Heart left ventricle (tissue), 16 donors: Measurements from ENCODE around the gene CC2D1B. TPM values are rescaled to one million over a fixed set of nuclear protein-coding genes. Genes with fewer than 3 reads are reported as not detected.

ENCODE experiments used
- ATAC-seq, 4 donors: fragments of 200-7000 bp; cut with Tn5 transposase; one replicate each; pipeline ENCODE4 v1.9.1; 2020 to 2022; ENCODE audit warnings: moderate library complexity in 4 of 4, mild to moderate bottlenecking in 3 of 4, moderate number of reproducible peaks in 1 of 4
- DNase-seq, 5 donors: peaks; one replicate each; pipeline ENCODE4 v3.0.0-alpha.2; 2020
- H3K27ac ChIP-seq, 12 donors: fragments of 200-600 bp; sonication (generic) in 4 of 12; one replicate each; pipeline versions ENCODE4 v1.5.0 to v1.8.0; 2016 to 2022; ENCODE audit warnings: mild to moderate bottlenecking in 2 of 12
- H3K27me3 ChIP-seq, 9 donors: fragments of 200-600 bp; sonication (generic) in 2 of 9; one replicate each; pipeline versions ENCODE4 v1.5.1 to v1.8.0; 2016 to 2022; ENCODE audit warnings: mild to moderate bottlenecking in 3 of 9
- H3K36me3 ChIP-seq, 9 donors: fragments of 200-600 bp; sonication (generic) in 2 of 9; one replicate each; pipeline versions ENCODE4 v1.5.0 to v1.8.0; 2018 to 2022; ENCODE audit warnings: mild to moderate bottlenecking in 2 of 9
- H3K4me1 ChIP-seq, 12 donors: fragments of 200-600 bp; sonication (generic) in 4 of 12; one replicate each; pipeline versions ENCODE4 v1.5.0 to v1.8.0; 2016 to 2022; ENCODE audit warnings: mild to moderate bottlenecking in 3 of 12
- H3K4me3 ChIP-seq, 12 donors: fragments of 200-600 bp; sonication (generic) in 4 of 12; one replicate each; pipeline versions ENCODE4 v1.5.0 to v1.8.0; 2017 to 2022; ENCODE audit warnings: mild to moderate bottlenecking in 9 of 12, moderate library complexity in 4 of 12
- H3K9me3 ChIP-seq, 12 donors: fragments of 200-600 bp; sonication (generic) in 4 of 12; one replicate each; pipeline versions ENCODE4 v1.5.0 to v1.8.0; 2016 to 2022; ENCODE audit warnings: mild to moderate bottlenecking in 1 of 12
- POLR2A ChIP-seq, 2 donors: fragments of 450-650 bp; IDR thresholded peaks; one replicate each; pipeline ENCODE4 v1.6.1; 2017; ENCODE audit warnings: antibody characterized with exemption in 2 of 2, mild to moderate bottlenecking in 2 of 2, moderate library complexity in 2 of 2
- WGBS, 4 donors: extraction: QIAGEN DNeasy Blood & Tissue Kit in 2 of 4; methylation state at CpG; one replicate each; pipeline versions ENCODE4 v1.1.5 to v1.1.7; 2013 to 2018; 5-methylcytosine and 5-hydroxymethylcytosine counted together
- intact Hi-C, 10 donors: fragments of 100-400 bp; cut with DNase I; formaldehyde crosslinking; loops; one replicate each; pipeline versions ENCODE4 v1.11.1 to v1.14.2; 2022
- polyA plus RNA-seq, 2 donors: library from polyadenylated mRNA; stranded (reverse); fragments of 200-250 nt; gene quantifications; one replicate each; pipeline ENCODE4 v1.2.3, GENCODE V29; 2013
- total RNA-seq, 9 donors: library from RNA; depleted of rRNA in 2 of 9; stranded (reverse); fragments of >200 nt in 2 of 9; fragmentation: NEBNext Ultra II Directional in 3 of 9; extraction: Animal tissue kit (Norgen Biotek cat#: 25700) in 3 of 9; gene quantifications; one replicate each; pipeline versions ENCODE4 v1.1.0 to v1.2.4, GENCODE V29; 2016 to 2023
- TF ChIP-seq, protein P1 (sequence below), 12 donors: fragments of 200-600 bp; sonication (generic) in 4 of 12; IDR thresholded peaks; one replicate each; pipeline versions ENCODE4 v1.5.0 to v1.8.0; 2018 to 2022; ENCODE audit warnings: antibody characterized with exemption in 12 of 12, mild to moderate bottlenecking in 5 of 12
- donor health status: ischemic (EF 13 %, LVEDD 7.1; RV severe dilation, severe dysfunction).
- donor health status: healthy with polysubstance abuse.
- donor health status: DM: no; HTN: yes; CAD: no.
- donor health status: DM: no; HTN: no; CAD: no.
- donor health status: ischemic (EF 25% LVEDD 6.9; RV normal size, moderate dysfunction).
- donor health status: ischemic (EF 25% LVEDD 5.7; RV mildly dilated, moderate dysfunction).
- donor health status: healthy.
- donor health status: DM: yes; HTN: yes; CAD: no.
- donor health status: ischemic (EF 35%, LVEDD 5.7; RV mildly dilated, moderate dysfunction).
- donor health status: nonischemic (EF 11% LVEDD 7.7; RV severe dilation, severe dysfunction).
- donor health status: DM: yes; HTN: yes; CAD: no.
- donor health status: PGD.
- donor health status: ischemic (EF 29% LVEDD 5.4; RV normal size, mild dysfunction).
- donor health status: nonischemic (EF 23%, LVEDD 6.1; RV moderate dilation, normal function).

CC2D1B gene
- total and polyA plus RNA-seq, 11 donors: 12.3 to 25.9 (median 16.7) TPM

DNA sequence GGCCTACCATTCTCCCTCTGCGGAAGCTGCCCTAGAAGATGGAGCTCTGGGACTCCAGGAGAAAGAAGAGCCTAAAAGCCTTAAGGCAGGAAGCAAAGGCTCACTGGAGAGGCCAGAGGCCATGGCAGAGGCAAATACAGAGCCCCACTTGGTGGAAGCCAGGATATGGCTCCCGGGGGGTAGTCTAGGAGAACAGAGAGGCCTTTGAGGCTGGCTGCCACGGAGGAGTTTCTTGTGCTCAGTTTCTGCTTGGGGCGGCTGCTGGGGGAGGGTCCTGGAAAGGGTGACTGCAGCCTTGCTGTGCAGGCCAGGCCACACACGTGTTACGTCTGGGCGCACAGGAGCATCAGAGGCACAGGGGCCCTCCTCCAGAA lies 5.4 kb downstream of the CC2D1B start:
- Histone ChIP-seq H3K27ac (no peak overlapping the region), H3K9me3 (no peaks in the 10 kb centered on the region), H3K36me3 (peaks cover under 1 to 84% (median 73%) of the 10 kb centered on the region in 9 donors), H3K27me3 (no peaks in the 10 kb centered on the region), H3K4me1 (peaks cover 0 to 16% (median 10%) of the 10 kb centered on the region in 12 donors), H3K4me3 (no peak overlapping the region)
- intact Hi-C loops: loop anchor here in 1 of 10 donors (10.0 kb wide), 1 partner anchor 216 kb away; the partner anchor contains the start of gene ZFYVE9
- WGBS, 4 donors: 78 to 93% (median 89%) methylated on average over 7 of the region's 7 CpGs
- ATAC-seq (no peak), DNase-seq (no peak)
- TF ChIP-seq, protein P1, sequence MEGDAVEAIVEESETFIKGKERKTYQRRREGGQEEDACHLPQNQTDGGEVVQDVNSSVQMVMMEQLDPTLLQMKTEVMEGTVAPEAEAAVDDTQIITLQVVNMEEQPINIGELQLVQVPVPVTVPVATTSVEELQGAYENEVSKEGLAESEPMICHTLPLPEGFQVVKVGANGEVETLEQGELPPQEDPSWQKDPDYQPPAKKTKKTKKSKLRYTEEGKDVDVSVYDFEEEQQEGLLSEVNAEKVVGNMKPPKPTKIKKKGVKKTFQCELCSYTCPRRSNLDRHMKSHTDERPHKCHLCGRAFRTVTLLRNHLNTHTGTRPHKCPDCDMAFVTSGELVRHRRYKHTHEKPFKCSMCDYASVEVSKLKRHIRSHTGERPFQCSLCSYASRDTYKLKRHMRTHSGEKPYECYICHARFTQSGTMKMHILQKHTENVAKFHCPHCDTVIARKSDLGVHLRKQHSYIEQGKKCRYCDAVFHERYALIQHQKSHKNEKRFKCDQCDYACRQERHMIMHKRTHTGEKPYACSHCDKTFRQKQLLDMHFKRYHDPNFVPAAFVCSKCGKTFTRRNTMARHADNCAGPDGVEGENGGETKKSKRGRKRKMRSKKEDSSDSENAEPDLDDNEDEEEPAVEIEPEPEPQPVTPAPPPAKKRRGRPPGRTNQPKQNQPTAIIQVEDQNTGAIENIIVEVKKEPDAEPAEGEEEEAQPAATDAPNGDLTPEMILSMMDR (IDR thresholded peaks at IDR 0.05): no peak
- no peak for TF ChIP-seq POLR2A (IDR thresholded peaks at IDR 0.05)

DNA sequence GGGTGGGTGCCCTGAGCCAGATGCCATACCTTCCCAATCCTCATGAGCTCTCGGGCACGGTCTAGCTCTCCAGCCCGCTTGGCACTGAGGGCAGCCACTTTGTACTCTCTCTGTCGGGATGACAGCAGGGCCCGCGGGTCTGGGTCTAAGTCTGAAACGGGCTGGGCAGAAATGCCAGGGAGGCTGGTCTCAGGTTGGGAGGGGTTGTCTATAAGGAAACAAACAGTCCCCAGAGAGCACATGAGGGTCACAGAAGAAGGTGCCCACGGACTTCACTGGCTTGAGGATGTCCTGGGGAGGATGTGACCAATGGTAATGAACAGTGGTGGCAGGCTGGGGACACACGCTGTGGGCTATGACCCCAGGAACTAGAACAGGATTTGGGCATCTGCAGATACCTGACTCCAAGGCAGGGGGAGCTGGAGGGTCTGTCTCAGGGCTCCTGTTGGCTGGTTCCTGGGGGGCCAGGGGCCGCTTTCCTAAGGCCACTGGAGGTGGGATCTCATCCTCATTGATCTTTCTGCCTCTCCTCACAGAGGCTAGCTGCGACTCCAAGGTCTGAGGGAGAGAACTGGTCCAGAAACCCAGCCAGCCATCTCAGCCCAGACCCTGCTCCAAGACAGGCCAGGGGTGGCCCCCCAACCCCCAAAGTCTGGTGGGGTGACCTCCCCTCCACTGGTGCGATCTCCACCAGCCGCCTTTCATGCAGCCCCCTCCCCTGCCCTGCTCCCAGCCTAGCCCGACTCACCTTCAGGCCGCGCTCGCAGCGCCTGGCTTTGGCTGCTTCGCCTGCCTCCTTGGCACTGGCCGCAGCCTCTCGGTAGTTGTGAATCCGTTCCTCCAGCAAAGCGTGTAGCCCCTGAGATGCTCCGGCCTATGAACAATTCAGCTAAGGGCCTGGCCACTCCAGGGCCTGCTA lies 6.1 kb downstream of the CC2D1B start:
- TF ChIP-seq POLR2A (IDR thresholded peaks at IDR 0.05): no peak
- TF ChIP-seq, protein P1 (IDR thresholded peaks at IDR 0.05): no peak
- intact Hi-C loops: loop anchor here in 1 of 10 donors (10.0 kb wide), 1 partner anchor 215 kb away; the partner anchor contains the start of gene ZFYVE9
- WGBS, 4 donors: 90 to 94% (median 92%) methylated on average over 20 to 24 of the region's 24 CpGs
- Histone ChIP-seq H3K4me1 (peaks cover 0 to 12% (median 6%) of the 10 kb centered on the region in 12 donors), H3K27me3 (no peaks in the 10 kb centered on the region), H3K27ac (no peak overlapping the region), H3K9me3 (no peaks in the 10 kb centered on the region), H3K36me3 (peaks cover 3 to 91% (median 79%) of the 10 kb centered on the region in 9 donors), H3K4me3 (no peak overlapping the region)
- ATAC-seq: no peak
- DNase-seq: no peak

DNA sequence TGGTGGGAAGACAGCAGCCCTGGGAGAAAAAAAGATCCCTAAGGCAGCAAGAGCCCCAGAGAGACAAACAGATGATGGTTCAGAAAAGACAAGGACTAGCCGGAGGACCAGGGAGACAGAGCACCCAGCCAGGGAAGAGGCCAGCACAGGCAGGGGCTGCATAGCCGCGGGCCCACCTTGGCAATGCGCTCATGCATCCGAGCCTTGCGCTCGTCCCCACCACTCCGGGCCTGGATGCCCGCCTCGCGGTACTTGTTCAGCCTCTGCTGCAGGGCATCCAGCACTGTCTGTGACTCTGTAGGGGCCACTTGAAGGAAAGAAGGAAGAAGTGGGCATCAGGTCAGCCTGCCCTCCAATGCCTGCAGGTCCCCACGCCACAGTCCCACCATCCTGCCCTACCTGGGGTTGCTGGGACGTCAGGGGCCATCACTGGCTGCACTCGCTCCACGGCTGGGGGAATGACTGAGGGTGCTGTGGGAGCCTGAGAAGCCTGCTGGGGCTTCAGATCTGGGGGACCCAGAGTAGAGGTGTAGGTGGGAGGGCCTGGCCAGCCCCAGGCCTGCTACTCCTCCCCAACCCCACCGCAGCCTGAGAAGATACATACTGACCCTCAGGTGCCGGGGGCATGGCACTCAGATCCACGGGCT lies 7.0 kb downstream of the CC2D1B start:
- Histone ChIP-seq H3K4me1 (peaks cover 0 to 6% (median 0%) of the 10 kb centered on the region in 12 donors), H3K4me3 (no peak overlapping the region), H3K27me3 (no peaks in the 10 kb centered on the region), H3K27ac (no peak overlapping the region), H3K9me3 (no peaks in the 10 kb centered on the region), H3K36me3 (peaks cover 3 to 97% (median 89%) of the 10 kb centered on the region in 9 donors)
- ATAC-seq (no peak), DNase-seq (no peak)
- WGBS, 4 donors: 95 to 97% (median 96%) methylated on average over 14 to 18 of the region's 18 CpGs
- no peak for TF ChIP-seq POLR2A (IDR thresholded peaks at IDR 0.05)
- TF ChIP-seq, protein P1 (IDR thresholded peaks at IDR 0.05): no peak
- intact Hi-C loops: no loop called here

DNA sequence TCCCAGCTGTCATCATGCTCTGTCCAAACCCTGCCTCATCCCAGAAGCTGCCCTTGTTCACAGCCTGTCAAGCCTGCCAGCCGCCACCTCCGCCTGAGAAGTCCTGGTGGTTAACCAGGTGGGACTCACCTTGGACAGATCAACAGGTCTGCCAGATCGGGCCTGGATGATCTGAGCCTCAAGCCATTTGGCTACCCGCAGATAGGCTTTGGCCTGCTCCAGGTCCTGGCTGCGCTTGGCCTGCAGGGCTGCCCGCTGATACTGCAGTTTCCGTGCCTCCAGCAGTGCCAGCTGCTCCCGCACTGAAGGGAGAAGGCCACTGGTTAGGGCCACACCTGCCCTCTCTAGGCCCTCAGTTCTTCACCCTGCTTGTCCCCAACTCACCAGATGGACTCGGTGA lies 8.6 kb downstream of the CC2D1B start:
- TF ChIP-seq, protein P1 (IDR thresholded peaks at IDR 0.05): no peak
- TF ChIP-seq POLR2A (IDR thresholded peaks at IDR 0.05): no peak
- Histone ChIP-seq H3K27ac (no peak overlapping the region), H3K4me3 (no peak overlapping the region), H3K36me3 (peaks cover 3 to 100% (median 98%) of the 10 kb centered on the region in 9 donors), H3K9me3 (no peaks in the 10 kb centered on the region), H3K27me3 (no peaks in the 10 kb centered on the region), H3K4me1 (peaks cover 0 to 6% (median 0%) of the 10 kb centered on the region in 12 donors)
- WGBS, 4 donors: 94 to 100% (median 97%) methylated on average over 2 to 9 of the region's 9 CpGs
- DNase-seq (no peak), ATAC-seq (no peak)
- intact Hi-C loops: no loop called here
